Measurements from ENCODE around the gene PSMD3. TPM values are rescaled to one million over a fixed set of nuclear protein-coding genes. Genes with fewer than 3 reads are reported as not detected.

The PSMD3 gene
- total RNA-seq, 1 donor from 2014 or later = 94.2 TPM

- DNase-seq (ENCODE audit: low spot score) = no peak
Observed at GRCh38 chr17:39955726-39956225, 24.8 kb upstream of the PSMD3 start.

GRCh38 chr17:39960524-39961041, 20.0 kb upstream of the PSMD3 start:
- DNase-seq (ENCODE audit: low spot score) = no peak

GRCh38 chr17:39962642-39963220, 17.9 kb upstream of the PSMD3 start, which contains the start of gene GSDMA:
GSDMA (plus strand) TSS chr17:39963004; CDS start chr17:39965688, 2,684 bp downstream.
- no peak for DNase-seq (ENCODE audit: low spot score)

GRCh38 chr17:39963829-39964228, 16.8 kb upstream of the PSMD3 start:
- no peak for DNase-seq (ENCODE audit: low spot score)

GRCh38 chr17:39965017-39965699, 15.4 kb upstream of the PSMD3 start:
- no peak for DNase-seq (ENCODE audit: low spot score)

- no peak for DNase-seq (ENCODE audit: low spot score)
Observed at GRCh38 chr17:39966771-39967170, 13.8 kb upstream of the PSMD3 start.

- DNase-seq (ENCODE audit: low spot score) = no peak
Observed at GRCh38 chr17:39968761-39969160, 11.8 kb upstream of the PSMD3 start.

- no peak for DNase-seq (ENCODE audit: low spot score)
Observed at GRCh38 chr17:39969375-39969774, 11.2 kb upstream of the PSMD3 start.

- DNase-seq (ENCODE audit: low spot score) = no peak
Observed at GRCh38 chr17:39970157-39970692, 10.4 kb upstream of the PSMD3 start.

GRCh38 chr17:39971076-39971603, 9.5 kb upstream of the PSMD3 start:
- no peak for DNase-seq (ENCODE audit: low spot score)

GRCh38 chr17:39972271-39972670, 8.3 kb upstream of the PSMD3 start:
- DNase-seq (ENCODE audit: low spot score) = no peak

GRCh38 chr17:39973496-39973895, 7.1 kb upstream of the PSMD3 start:
- no peak for DNase-seq (ENCODE audit: low spot score)

- no peak for DNase-seq (ENCODE audit: low spot score)
Observed at GRCh38 chr17:39974433-39974832, 6.2 kb upstream of the PSMD3 start.

- no peak for DNase-seq (ENCODE audit: low spot score)
Observed at GRCh38 chr17:39975801-39976200, 4.8 kb upstream of the PSMD3 start.

- DNase-seq (ENCODE audit: low spot score) = no peak
Observed at GRCh38 chr17:39979016-39979670, 1.5 kb upstream of the PSMD3 start.

- DNase-seq (ENCODE audit: low spot score) = no peak
Observed at GRCh38 chr17:39979893-39980350, 685 bp upstream of the PSMD3 start.

- DNase-seq (ENCODE audit: low spot score) = no peak
Observed at GRCh38 chr17:39981207-39981741, 667 bp downstream of the PSMD3 start.

GRCh38 chr17:39981766-39982375, 1.3 kb downstream of the PSMD3 start:
- no peak for DNase-seq (ENCODE audit: low spot score)

GRCh38 chr17:39988206-39988810, 7.7 kb downstream of the PSMD3 start:
- DNase-seq (ENCODE audit: low spot score) = no peak

- DNase-seq (ENCODE audit: low spot score) = no peak
Observed at GRCh38 chr17:39994448-39994847, 13.8 kb downstream of the PSMD3 start.
